NCI-H69 (cell line): ENCODE results near the gene CEP350.
A peak's percentile ranks its signal among the peaks of the same experiment; 100 is the strongest.

ENCODE experiments used
- DNase-seq: peaks from one replicate; lab custom pipeline; 2025; lab: John Stamatoyannopoulos, UW

The CEP350 gene

GRCh38 chr1:179954493-179955286, at the start of gene CEP350:
Gene CEP350 (plus strand): TSS chr1:179954810. CDS start chr1:179986182, 31,372 bp downstream.
- DNase-seq, result peak; percentile 99

GRCh38 chr1:179910934-179911333, 43.7 kb upstream of the CEP350 start:
- DNase-seq, result no peak

GRCh38 chr1:179911812-179912211, 42.8 kb upstream of the CEP350 start:
- DNase-seq, result no peak

- no peak for DNase-seq
These were observed 36.8 kb upstream of the CEP350 start for GRCh38 chr1:179917601-179918429.

- DNase-seq, result no peak
These were observed 33.1 kb upstream of the CEP350 start for GRCh38 chr1:179921472-179921871.

GRCh38 chr1:179921981-179922872, 32.4 kb upstream of the CEP350 start:
- DNase-seq, result no peak

- no peak for DNase-seq
These were observed 31.6 kb upstream of the CEP350 start for GRCh38 chr1:179923029-179923428.

GRCh38 chr1:179924268-179924667, 30.3 kb upstream of the CEP350 start:
- DNase-seq, result no peak

- no peak for DNase-seq
These were observed 29.3 kb upstream of the CEP350 start for GRCh38 chr1:179925302-179925701.

- no peak for DNase-seq
These were observed 28.4 kb upstream of the CEP350 start for GRCh38 chr1:179925922-179926849.

GRCh38 chr1:179926850-179927205, 27.8 kb upstream of the CEP350 start:
- DNase-seq, result no peak

GRCh38 chr1:179929955-179930798, 24.4 kb upstream of the CEP350 start:
- DNase-seq, result no peak

GRCh38 chr1:179930867-179931266, 23.7 kb upstream of the CEP350 start:
- no peak for DNase-seq

- no peak for DNase-seq
These were observed 21.4 kb upstream of the CEP350 start for GRCh38 chr1:179933219-179933618.

- no peak for DNase-seq
These were observed 18.6 kb upstream of the CEP350 start for GRCh38 chr1:179935909-179936496.

- DNase-seq, result no peak
These were observed 16.8 kb upstream of the CEP350 start for GRCh38 chr1:179937668-179938254.

GRCh38 chr1:179938752-179939151, 15.9 kb upstream of the CEP350 start:
- peak; percentile 29 for DNase-seq

GRCh38 chr1:179939941-179940340, 14.7 kb upstream of the CEP350 start:
- no peak for DNase-seq

- no peak for DNase-seq
These were observed 13.2 kb upstream of the CEP350 start for GRCh38 chr1:179941454-179941853.
